Measurements from ENCODE around the gene ELAVL1. TPM values are rescaled to one million over a fixed set of nuclear protein-coding genes. Genes with fewer than 3 reads are reported as not detected.

The ELAVL1 gene
- total and polyA plus RNA-seq, 2 of the 13 experiments (the other 11 are each of a cell fraction or from before 2014, with no cell fraction given), result 27.9 to 38.4 TPM

DNA sequence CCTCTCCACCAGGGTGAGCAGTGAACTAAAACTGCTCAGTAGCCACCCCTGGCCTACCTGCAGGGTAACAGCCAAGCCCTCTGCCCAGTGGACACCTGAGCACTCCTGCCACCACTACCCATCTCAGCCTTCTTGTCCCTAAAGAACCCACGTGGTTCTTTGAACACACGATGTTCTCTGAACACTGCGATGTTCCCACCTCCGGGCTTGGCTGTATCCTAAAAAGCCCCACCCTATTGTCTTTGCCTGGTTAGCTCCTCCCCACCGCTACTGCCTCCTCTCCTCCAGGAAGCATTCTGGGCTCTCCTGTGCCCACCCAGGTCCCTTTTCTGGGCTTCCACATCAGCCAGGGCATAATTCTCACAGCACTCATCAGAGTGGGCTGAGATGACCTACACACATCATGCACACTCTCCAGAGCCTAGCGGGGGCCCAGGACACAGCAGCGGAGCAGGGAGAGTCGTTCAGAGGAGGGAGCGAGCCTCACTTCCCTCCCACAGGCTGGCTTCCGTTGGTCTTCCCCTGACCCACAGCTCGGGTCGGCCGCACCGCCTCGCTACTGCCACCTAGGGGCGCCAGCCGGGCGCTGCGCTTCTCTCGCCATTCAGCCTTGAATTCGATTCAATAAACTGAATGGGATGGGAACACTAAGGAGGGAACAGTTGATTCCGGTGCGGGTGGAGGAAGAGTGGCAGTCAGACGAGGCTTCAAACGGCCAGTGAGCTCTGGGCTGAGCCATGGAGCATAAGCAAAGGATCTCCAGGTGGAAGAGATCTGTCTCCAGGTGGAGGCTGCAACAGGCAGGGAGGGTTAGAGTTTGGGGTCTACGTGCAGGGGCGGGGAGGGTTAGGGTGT lies 3.2 kb downstream of the ELAVL1 start (continued):
- TF ChIP-seq, protein P1, sequence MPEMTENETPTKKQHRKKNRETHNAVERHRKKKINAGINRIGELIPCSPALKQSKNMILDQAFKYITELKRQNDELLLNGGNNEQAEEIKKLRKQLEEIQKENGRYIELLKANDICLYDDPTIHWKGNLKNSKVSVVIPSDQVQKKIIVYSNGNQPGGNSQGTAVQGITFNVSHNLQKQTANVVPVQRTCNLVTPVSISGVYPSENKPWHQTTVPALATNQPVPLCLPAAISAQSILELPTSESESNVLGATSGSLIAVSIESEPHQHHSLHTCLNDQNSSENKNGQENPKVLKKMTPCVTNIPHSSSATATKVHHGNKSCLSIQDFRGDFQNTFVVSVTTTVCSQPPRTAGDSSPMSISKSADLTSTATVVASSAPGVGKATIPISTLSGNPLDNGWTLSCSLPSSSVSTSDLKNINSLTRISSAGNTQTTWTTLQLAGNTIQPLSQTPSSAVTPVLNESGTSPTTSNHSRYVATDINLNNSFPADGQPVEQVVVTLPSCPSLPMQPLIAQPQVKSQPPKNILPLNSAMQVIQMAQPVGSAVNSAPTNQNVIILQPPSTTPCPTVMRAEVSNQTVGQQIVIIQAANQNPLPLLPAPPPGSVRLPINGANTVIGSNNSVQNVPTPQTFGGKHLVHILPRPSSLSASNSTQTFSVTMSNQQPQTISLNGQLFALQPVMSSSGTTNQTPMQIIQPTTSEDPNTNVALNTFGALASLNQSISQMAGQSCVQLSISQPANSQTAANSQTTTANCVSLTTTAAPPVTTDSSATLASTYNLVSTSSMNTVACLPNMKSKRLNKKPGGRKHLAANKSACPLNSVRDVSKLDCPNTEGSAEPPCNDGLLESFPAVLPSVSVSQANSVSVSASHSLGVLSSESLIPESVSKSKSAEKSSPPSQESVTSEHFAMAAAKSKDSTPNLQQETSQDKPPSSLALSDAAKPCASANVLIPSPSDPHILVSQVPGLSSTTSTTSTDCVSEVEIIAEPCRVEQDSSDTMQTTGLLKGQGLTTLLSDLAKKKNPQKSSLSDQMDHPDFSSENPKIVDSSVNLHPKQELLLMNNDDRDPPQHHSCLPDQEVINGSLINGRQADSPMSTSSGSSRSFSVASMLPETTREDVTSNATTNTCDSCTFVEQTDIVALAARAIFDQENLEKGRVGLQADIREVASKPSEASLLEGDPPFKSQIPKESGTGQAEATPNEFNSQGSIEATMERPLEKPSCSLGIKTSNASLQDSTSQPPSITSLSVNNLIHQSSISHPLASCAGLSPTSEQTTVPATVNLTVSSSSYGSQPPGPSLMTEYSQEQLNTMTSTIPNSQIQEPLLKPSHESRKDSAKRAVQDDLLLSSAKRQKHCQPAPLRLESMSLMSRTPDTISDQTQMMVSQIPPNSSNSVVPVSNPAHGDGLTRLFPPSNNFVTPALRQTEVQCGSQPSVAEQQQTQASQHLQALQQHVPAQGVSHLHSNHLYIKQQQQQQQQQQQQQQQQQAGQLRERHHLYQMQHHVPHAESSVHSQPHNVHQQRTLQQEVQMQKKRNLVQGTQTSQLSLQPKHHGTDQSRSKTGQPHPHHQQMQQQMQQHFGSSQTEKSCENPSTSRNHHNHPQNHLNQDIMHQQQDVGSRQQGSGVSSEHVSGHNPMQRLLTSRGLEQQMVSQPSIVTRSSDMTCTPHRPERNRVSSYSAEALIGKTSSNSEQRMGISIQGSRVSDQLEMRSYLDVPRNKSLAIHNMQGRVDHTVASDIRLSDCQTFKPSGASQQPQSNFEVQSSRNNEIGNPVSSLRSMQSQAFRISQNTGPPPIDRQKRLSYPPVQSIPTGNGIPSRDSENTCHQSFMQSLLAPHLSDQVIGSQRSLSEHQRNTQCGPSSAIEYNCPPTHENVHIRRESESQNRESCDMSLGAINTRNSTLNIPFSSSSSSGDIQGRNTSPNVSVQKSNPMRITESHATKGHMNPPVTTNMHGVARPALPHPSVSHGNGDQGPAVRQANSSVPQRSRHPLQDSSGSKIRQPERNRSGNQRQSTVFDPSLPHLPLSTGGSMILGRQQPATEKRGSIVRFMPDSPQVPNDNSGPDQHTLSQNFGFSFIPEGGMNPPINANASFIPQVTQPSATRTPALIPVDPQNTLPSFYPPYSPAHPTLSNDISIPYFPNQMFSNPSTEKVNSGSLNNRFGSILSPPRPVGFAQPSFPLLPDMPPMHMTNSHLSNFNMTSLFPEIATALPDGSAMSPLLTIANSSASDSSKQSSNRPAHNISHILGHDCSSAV (CRISPR knock-in tag; IDR thresholded peaks at IDR 0.05; ENCODE audit: borderline replicate concordance), result no peak
- TF ChIP-seq TBX3 (IDR thresholded peaks at IDR 0.05; ENCODE audit: borderline replicate concordance) (no peak), ZNF350 (CRISPR knock-in tag; IDR thresholded peaks at IDR 0.05; ENCODE audit: borderline replicate concordance, low read depth) (peak; percentile 65; the same call in 1 of the 2 replicates), HCFC1 (IDR thresholded peaks at IDR 0.05; ENCODE audit: low read depth, low read length) (no peak), ZNF547 (CRISPR knock-in tag; IDR thresholded peaks at IDR 0.05) (0 out of 2 replicates have a peak, but pooled peaks have one; percentile 49), ZNF614 (CRISPR knock-in tag; IDR thresholded peaks at IDR 0.05; ENCODE audit: borderline replicate concordance) (peak; percentile 57; the same call in 1 of the 2 replicates), ZSCAN25 (CRISPR knock-in tag; IDR thresholded peaks at IDR 0.05) (peak; percentile 79), ZBTB1 (CRISPR knock-in tag; IDR thresholded peaks at IDR 0.05; ENCODE audit: borderline replicate concordance) (no peak), STAG1 (CRISPR knock-in tag; IDR thresholded peaks at IDR 0.05) (peak; percentile 68)
- TF ChIP-seq, protein P2, sequence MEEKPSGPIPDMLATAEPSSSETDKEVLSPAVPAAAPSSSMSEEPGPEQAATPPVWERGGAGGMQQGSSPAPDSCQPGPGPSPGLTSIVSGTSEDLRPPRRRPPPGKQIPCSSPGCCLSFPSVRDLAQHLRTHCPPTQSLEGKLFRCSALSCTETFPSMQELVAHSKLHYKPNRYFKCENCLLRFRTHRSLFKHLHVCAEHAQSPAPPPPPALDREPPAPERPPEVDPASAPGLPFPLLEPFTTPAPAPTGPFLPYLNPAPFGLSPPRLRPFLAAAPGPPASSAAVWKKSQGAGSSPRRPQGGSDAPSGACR (CRISPR knock-in tag; IDR thresholded peaks at IDR 0.05), result 0 out of 2 replicates have a peak, but pooled peaks have one; percentile 30
- TF ChIP-seq, protein P3, sequence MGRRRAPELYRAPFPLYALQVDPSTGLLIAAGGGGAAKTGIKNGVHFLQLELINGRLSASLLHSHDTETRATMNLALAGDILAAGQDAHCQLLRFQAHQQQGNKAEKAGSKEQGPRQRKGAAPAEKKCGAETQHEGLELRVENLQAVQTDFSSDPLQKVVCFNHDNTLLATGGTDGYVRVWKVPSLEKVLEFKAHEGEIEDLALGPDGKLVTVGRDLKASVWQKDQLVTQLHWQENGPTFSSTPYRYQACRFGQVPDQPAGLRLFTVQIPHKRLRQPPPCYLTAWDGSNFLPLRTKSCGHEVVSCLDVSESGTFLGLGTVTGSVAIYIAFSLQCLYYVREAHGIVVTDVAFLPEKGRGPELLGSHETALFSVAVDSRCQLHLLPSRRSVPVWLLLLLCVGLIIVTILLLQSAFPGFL (CRISPR knock-in tag; IDR thresholded peaks at IDR 0.05), result no peak
- TF ChIP-seq, protein P4, sequence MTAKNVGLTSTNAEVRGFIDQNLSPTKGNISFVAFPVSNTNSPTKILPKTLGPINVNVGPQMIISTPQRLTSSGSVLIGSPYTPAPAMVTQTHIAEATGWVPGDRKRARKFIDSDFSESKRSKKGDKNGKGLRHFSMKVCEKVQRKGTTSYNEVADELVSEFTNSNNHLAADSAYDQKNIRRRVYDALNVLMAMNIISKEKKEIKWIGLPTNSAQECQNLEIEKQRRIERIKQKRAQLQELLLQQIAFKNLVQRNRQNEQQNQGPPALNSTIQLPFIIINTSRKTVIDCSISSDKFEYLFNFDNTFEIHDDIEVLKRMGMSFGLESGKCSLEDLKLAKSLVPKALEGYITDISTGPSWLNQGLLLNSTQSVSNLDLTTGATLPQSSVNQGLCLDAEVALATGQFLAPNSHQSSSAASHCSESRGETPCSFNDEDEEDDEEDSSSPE (CRISPR knock-in tag; IDR thresholded peaks at IDR 0.05), result 0 out of 2 replicates have a peak, but pooled peaks have one; percentile 49
- TF ChIP-seq, protein P5, sequence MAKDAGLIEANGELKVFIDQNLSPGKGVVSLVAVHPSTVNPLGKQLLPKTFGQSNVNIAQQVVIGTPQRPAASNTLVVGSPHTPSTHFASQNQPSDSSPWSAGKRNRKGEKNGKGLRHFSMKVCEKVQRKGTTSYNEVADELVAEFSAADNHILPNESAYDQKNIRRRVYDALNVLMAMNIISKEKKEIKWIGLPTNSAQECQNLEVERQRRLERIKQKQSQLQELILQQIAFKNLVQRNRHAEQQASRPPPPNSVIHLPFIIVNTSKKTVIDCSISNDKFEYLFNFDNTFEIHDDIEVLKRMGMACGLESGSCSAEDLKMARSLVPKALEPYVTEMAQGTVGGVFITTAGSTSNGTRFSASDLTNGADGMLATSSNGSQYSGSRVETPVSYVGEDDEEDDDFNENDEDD (CRISPR knock-in tag; IDR thresholded peaks at IDR 0.05; ENCODE audit: borderline replicate concordance), result peak; percentile 39; the same call in 1 of the 2 replicates
- TF ChIP-seq, protein P6, sequence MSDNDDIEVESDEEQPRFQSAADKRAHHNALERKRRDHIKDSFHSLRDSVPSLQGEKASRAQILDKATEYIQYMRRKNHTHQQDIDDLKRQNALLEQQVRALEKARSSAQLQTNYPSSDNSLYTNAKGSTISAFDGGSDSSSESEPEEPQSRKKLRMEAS (IDR thresholded peaks at IDR 0.05), result peak; percentile 75
